Smooth muscle cell (in vitro differentiated cells): ENCODE measurements around the gene LSR. TPM values are rescaled to one million over a fixed set of nuclear protein-coding genes. Genes with fewer than 3 reads are reported as not detected.

Source experiments
- DNase-seq: peaks from one replicate; lab custom pipeline; 2025; ENCODE audit not compliant: unreplicated experiment; lab: John Stamatoyannopoulos, UW
- H2AFZ ChIP-seq: fragments of 200-600 bp; sonication (generic); 2 replicates; pipeline ENCODE4 v1.6.0; 2016; ENCODE audit warnings: antibody characterized with exemption, low read depth, mild to moderate bottlenecking
- H3F3A ChIP-seq: fragments of 200-600 bp; sonication (generic); 2 replicates; pipeline ENCODE4 v1.6.0; 2017; ENCODE audit warnings: antibody characterized with exemption, low read depth
- H3K27ac ChIP-seq: fragments of 200-600 bp; sonication (generic); 2 replicates; pipeline ENCODE4 v1.5.1; 2016; ENCODE audit warnings: low read depth, mild to moderate bottlenecking
- H3K27me3 ChIP-seq: fragments of 200-600 bp; sonication (generic); 2 replicates; pipeline ENCODE4 v1.6.1; 2016; ENCODE audit warnings: low read depth, mild to moderate bottlenecking
- H3K36me3 ChIP-seq: fragments of 200-600 bp; sonication (generic); 2 replicates; pipeline ENCODE4 v1.5.1; 2016; ENCODE audit warnings: low read depth
- H3K4me1 ChIP-seq: fragments of 200-600 bp; sonication (generic); 2 replicates; pipeline ENCODE4 v1.5.1; 2016; ENCODE audit warnings: low read depth
- H3K4me2 ChIP-seq: fragments of 200-600 bp; sonication (generic); 2 replicates; pipeline ENCODE4 v1.6.0; 2016; ENCODE audit warnings: mild to moderate bottlenecking
- H3K4me3 ChIP-seq: fragments of 200-600 bp; sonication (generic); 2 replicates; pipeline ENCODE4 v1.5.1; 2016; ENCODE audit warnings: mild to moderate bottlenecking
- H3K79me2 ChIP-seq: fragments of 200-600 bp; sonication (generic); 2 replicates; pipeline ENCODE4 v1.6.0; 2016; ENCODE audit warnings: low read depth, mild to moderate bottlenecking
- H3K9ac ChIP-seq: fragments of 200-600 bp; sonication (generic); 2 replicates; pipeline ENCODE4 v1.6.0; 2016; ENCODE audit warnings: low read depth
- H3K9me3 ChIP-seq: fragments of 200-600 bp; sonication (generic); replicated peaks from 2 replicates; pipeline ENCODE4 v1.5.1; 2016; ENCODE audit warnings: low read depth
- H4K20me1 ChIP-seq: fragments of 200-600 bp; sonication (generic); 2 replicates; pipeline ENCODE4 v1.6.0; 2016; ENCODE audit warnings: low read depth
- CTCF ChIP-seq: fragments of 200-600 bp; sonication (generic); IDR thresholded peaks from 2 replicates; pipeline ENCODE4 v1.5.1; 2017; ENCODE audit warnings: borderline replicate concordance, mild to moderate bottlenecking, antibody characterized with exemption; ENCODE audit not compliant: insufficient read depth, poor library complexity, severe bottlenecking
- WGBS: methylation state at CpG from one replicate; pipeline ENCODE4 v1.1.7; 2016; ENCODE audit warnings: low lambda C conversion rate; 5-methylcytosine and 5-hydroxymethylcytosine counted together
- polyA plus RNA-seq: library from polyadenylated mRNA; unstranded; fragments of >200 nt; fragmentation: Nextera tagmentation; extraction: Ambion mirVana; gene quantifications from 2 replicates; pipeline ENCODE4 v1.2.1, GENCODE V29; 2016
- total RNA-seq: library from RNA; depleted of rRNA; stranded (reverse); fragments of >200 nt; gene quantifications from 2 replicates; pipeline ENCODE4 v1.2.3, GENCODE V29; 2014

The LSR gene
- total and polyA plus RNA-seq, 2 experiments from 2014 or later = 14.0 to 14.2 TPM

GRCh38 chr19:35288906-35289305 is 40.1 kb downstream of the LSR start:
- Histone ChIP-seq H3K27ac (no peak overlapping the region), H3F3A (no peaks in the 10 kb centered on the region), H3K4me2 (no peak overlapping the region), H2AFZ (no peak overlapping the region), H3K4me1 (no peaks in the 10 kb centered on the region), H3K79me2 (no peaks in the 10 kb centered on the region), H4K20me1 (no peaks in the 10 kb centered on the region), H3K9me3 (no peaks in the 10 kb centered on the region), H3K27me3 (no peaks in the 10 kb centered on the region), H3K9ac (no peak overlapping the region), H3K36me3 (no peaks in the 10 kb centered on the region), H3K4me3 (no peak overlapping the region)
- no peak for DNase-seq
- TF ChIP-seq CTCF = no peak
- 61% methylated on average over 5 of the region's 5 CpGs for WGBS

GRCh38 chr19:35290381-35291127 is 41.8 kb downstream of the LSR start:
- H3K79me2 ChIP-seq = no peaks in the 10 kb centered on the region
- no peaks in the 10 kb centered on the region for H4K20me1 ChIP-seq
- no peak overlapping the region for H3K4me3 ChIP-seq
- WGBS = 78% methylated on average over 20 of the region's 20 CpGs
- H3K9me3 ChIP-seq = no peaks in the 10 kb centered on the region
- H3K4me1 ChIP-seq = no peaks in the 10 kb centered on the region
- H3K9ac ChIP-seq = no peak overlapping the region
- H3K4me2 ChIP-seq = no peak overlapping the region
- no peaks in the 10 kb centered on the region for H3F3A ChIP-seq
- no peaks in the 10 kb centered on the region for H3K36me3 ChIP-seq
- no peak overlapping the region for H3K27ac ChIP-seq
- H3K27me3 ChIP-seq = no peaks in the 10 kb centered on the region
- no peak for TF ChIP-seq CTCF
- no peak for DNase-seq
- no peak overlapping the region for H2AFZ ChIP-seq

GRCh38 chr19:35291259-35291658 is 42.5 kb downstream of the LSR start:
- Histone ChIP-seq H3K79me2 (no peaks in the 10 kb centered on the region), H3K9ac (no peak overlapping the region), H3F3A (no peaks in the 10 kb centered on the region), H3K27ac (no peak overlapping the region), H3K4me2 (no peak overlapping the region), H3K4me1 (no peaks in the 10 kb centered on the region), H3K36me3 (no peaks in the 10 kb centered on the region), H3K9me3 (no peaks in the 10 kb centered on the region), H2AFZ (no peak overlapping the region), H3K4me3 (no peak overlapping the region), H3K27me3 (no peaks in the 10 kb centered on the region), H4K20me1 (no peaks in the 10 kb centered on the region)
- no peak for DNase-seq
- TF ChIP-seq CTCF = no peak
- 78% methylated on average over 6 of the region's 6 CpGs for WGBS

- no peaks in the 10 kb centered on the region for H3K9me3 ChIP-seq
- no peak within 1 kb of the TSS for H2AFZ ChIP-seq
- no peak within 1 kb of the TSS for H3K4me3 ChIP-seq
- no peaks in the 10 kb centered on the region for H3K27me3 ChIP-seq
- no peak for TF ChIP-seq CTCF
- no peaks in the 10 kb centered on the region for H4K20me1 ChIP-seq
- no peak within 1 kb of the TSS for H3K27ac ChIP-seq
- no peaks in the 10 kb centered on the region for H3F3A ChIP-seq
- no peak for DNase-seq
- H3K4me1 ChIP-seq = no peaks in the 10 kb centered on the region
- H3K36me3 ChIP-seq = no peaks in the 10 kb centered on the region
- H3K9ac ChIP-seq = no peak within 1 kb of the TSS
- 92% methylated on average over 8 of the region's 12 CpGs for WGBS
- H3K79me2 ChIP-seq = no peaks in the 10 kb centered on the region
- no peak within 1 kb of the TSS for H3K4me2 ChIP-seq
Measured at GRCh38 chr19:35291916-35292315, 43.1 kb downstream of the LSR start, which contains the start of gene MAG. TSS of gene MAG (plus strand) at chr19:35292161. CDS start at chr19:35295409, 3,248 bp downstream.
